ENCODE measurements around the gene ATP11A. TPM values are rescaled to one million over a fixed set of nuclear protein-coding genes. Genes with fewer than 3 reads are reported as not detected.
"Not testable (repeated sequence)": the region's sequence is repeated elsewhere in the genome, so short reads cannot be mapped to it uniquely, and the experiment has no call there.

ATP11A gene
- total and polyA plus RNA-seq, 9 donors: 11.9 to 26.7 (median 21.3) TPM

- Histone ChIP-seq H3K4me1 (ENCODE audit: control insufficient read depth, insufficient read depth, low read length) (peaks cover 31% of the 10 kb centered on the region), H3K36me3 (ENCODE audit: control insufficient read depth, insufficient read depth, low read length) (peaks cover 3% of the 10 kb centered on the region), H3K27ac (ENCODE audit: low read length) (no peak overlapping the region), H3K27me3 (ENCODE audit: control insufficient read depth, insufficient read depth, low read length) (no peaks in the 10 kb centered on the region), H3K9me3 (replicated peaks; ENCODE audit: control insufficient read depth, low read depth, low read length) (no peaks in the 10 kb centered on the region), H3K4me3 (ENCODE audit: low read length) (no peak overlapping the region)
- WGBS (ENCODE audit: insufficient coverage): 92% methylated on average over 21 of the region's 32 CpGs
- DNase-seq: no peak
Measured at GRCh38 chr13:112700291-112701060, 10.6 kb downstream of the ATP11A start.

- Histone ChIP-seq H3K36me3 (ENCODE audit: control insufficient read depth, insufficient read depth, low read length) (no peaks in the 10 kb centered on the region), H3K27ac (ENCODE audit: low read length) (peak overlapping the region; percentile 87), H3K4me3 (ENCODE audit: low read length) (no peak overlapping the region), H3K9me3 (replicated peaks; ENCODE audit: control insufficient read depth, low read depth, low read length) (no peaks in the 10 kb centered on the region), H3K27me3 (ENCODE audit: control insufficient read depth, insufficient read depth, low read length) (no peaks in the 10 kb centered on the region), H3K4me1 (ENCODE audit: control insufficient read depth, insufficient read depth, low read length) (peaks cover 31% of the 10 kb centered on the region)
- DNase-seq: peak; percentile 72
- WGBS (ENCODE audit: insufficient coverage): 53% methylated on average over 24 of the region's 32 CpGs
Measured at GRCh38 chr13:112702341-112702985, 12.6 kb downstream of the ATP11A start.

- Histone ChIP-seq H3K36me3 (ENCODE audit: control insufficient read depth, insufficient read depth, low read length) (no peaks in the 10 kb centered on the region), H3K27ac (ENCODE audit: low read length) (peak overlapping the region; percentile 87), H3K9me3 (replicated peaks; ENCODE audit: control insufficient read depth, low read depth, low read length) (no peaks in the 10 kb centered on the region), H3K27me3 (ENCODE audit: control insufficient read depth, insufficient read depth, low read length) (no peaks in the 10 kb centered on the region), H3K4me3 (ENCODE audit: low read length) (no peak overlapping the region), H3K4me1 (ENCODE audit: control insufficient read depth, insufficient read depth, low read length) (peaks cover 29% of the 10 kb centered on the region)
- peak; percentile 49 for DNase-seq
- WGBS (ENCODE audit: insufficient coverage): 60% methylated on average over 1 of the region's 6 CpGs
Measured at GRCh38 chr13:112702986-112703379, 13.1 kb downstream of the ATP11A start.

- 59% methylated on average over 18 of the region's 22 CpGs for WGBS (ENCODE audit: insufficient coverage)
Measured at GRCh38 chr13:112703449-112704284, 13.8 kb downstream of the ATP11A start.

GRCh38 chr13:112704308-112705145 is 14.7 kb downstream of the ATP11A start:
- peak overlapping the region; percentile 87 for H3K27ac ChIP-seq (ENCODE audit: low read length)
- WGBS (ENCODE audit: insufficient coverage): 68% methylated on average over 5 of the region's 17 CpGs

More at GRCh38 chr13:112703449-112704284, 13.8 kb downstream of the ATP11A start:
- Histone ChIP-seq H3K4me3 (ENCODE audit: low read length) (no peak overlapping the region), H3K27me3 (ENCODE audit: control insufficient read depth, insufficient read depth, low read length) (no peaks in the 10 kb centered on the region), H3K27ac (ENCODE audit: low read length) (peak overlapping the region; percentile 87), H3K9me3 (replicated peaks; ENCODE audit: control insufficient read depth, low read depth, low read length) (no peaks in the 10 kb centered on the region), H3K36me3 (ENCODE audit: control insufficient read depth, insufficient read depth, low read length) (no peaks in the 10 kb centered on the region), H3K4me1 (ENCODE audit: control insufficient read depth, insufficient read depth, low read length) (peaks cover 27% of the 10 kb centered on the region)
- DNase-seq: peak; percentile 89

GRCh38 chr13:112705286-112705685 is 15.4 kb downstream of the ATP11A start:
- Histone ChIP-seq H3K36me3 (ENCODE audit: control insufficient read depth, insufficient read depth, low read length) (no peaks in the 10 kb centered on the region), H3K27me3 (ENCODE audit: control insufficient read depth, insufficient read depth, low read length) (no peaks in the 10 kb centered on the region), H3K4me3 (ENCODE audit: low read length) (no peak overlapping the region), H3K4me1 (ENCODE audit: control insufficient read depth, insufficient read depth, low read length) (peaks cover 24% of the 10 kb centered on the region), H3K9me3 (replicated peaks; ENCODE audit: control insufficient read depth, low read depth, low read length) (no peaks in the 10 kb centered on the region), H3K27ac (ENCODE audit: low read length) (peak overlapping the region; percentile 87)
- WGBS (ENCODE audit: insufficient coverage): 85% methylated on average over 16 of the region's 17 CpGs
- DNase-seq: no peak

More at GRCh38 chr13:112704308-112705145, 14.7 kb downstream of the ATP11A start:
- peaks cover 24% of the 10 kb centered on the region for H3K4me1 ChIP-seq (ENCODE audit: control insufficient read depth, insufficient read depth, low read length)
- no peak overlapping the region for H3K4me3 ChIP-seq (ENCODE audit: low read length)
- no peak for DNase-seq
- H3K9me3 ChIP-seq (replicated peaks; ENCODE audit: control insufficient read depth, low read depth, low read length): no peaks in the 10 kb centered on the region
- no peaks in the 10 kb centered on the region for H3K27me3 ChIP-seq (ENCODE audit: control insufficient read depth, insufficient read depth, low read length)
- H3K36me3 ChIP-seq (ENCODE audit: control insufficient read depth, insufficient read depth, low read length): no peaks in the 10 kb centered on the region

- Histone ChIP-seq H3K27me3 (ENCODE audit: control insufficient read depth, insufficient read depth, low read length) (no peaks in the 10 kb centered on the region), H3K4me1 (ENCODE audit: control insufficient read depth, insufficient read depth, low read length) (peaks cover 33% of the 10 kb centered on the region), H3K9me3 (replicated peaks; ENCODE audit: control insufficient read depth, low read depth, low read length) (no peaks in the 10 kb centered on the region), H3K36me3 (ENCODE audit: control insufficient read depth, insufficient read depth, low read length) (no peaks in the 10 kb centered on the region), H3K4me3 (ENCODE audit: low read length) (no peak overlapping the region), H3K27ac (ENCODE audit: low read length) (no peak overlapping the region)
- no peak for DNase-seq
- 100% methylated on average over 1 of the region's 4 CpGs for WGBS (ENCODE audit: insufficient coverage)
Measured at GRCh38 chr13:112706171-112706570, 16.3 kb downstream of the ATP11A start.

GRCh38 chr13:112708560-112709240 is 18.9 kb downstream of the ATP11A start:
- H3K36me3 ChIP-seq (ENCODE audit: control insufficient read depth, insufficient read depth, low read length): no peaks in the 10 kb centered on the region
- H3K4me3 ChIP-seq (ENCODE audit: low read length): no peak overlapping the region
- WGBS (ENCODE audit: insufficient coverage): 51% methylated on average over 8 of the region's 11 CpGs
- H3K27me3 ChIP-seq (ENCODE audit: control insufficient read depth, insufficient read depth, low read length): no peaks in the 10 kb centered on the region
- no peak overlapping the region for H3K27ac ChIP-seq (ENCODE audit: low read length)
- H3K4me1 ChIP-seq (ENCODE audit: control insufficient read depth, insufficient read depth, low read length): peaks cover 34% of the 10 kb centered on the region
- no peak for DNase-seq
- H3K9me3 ChIP-seq (replicated peaks; ENCODE audit: control insufficient read depth, low read depth, low read length): no peaks in the 10 kb centered on the region

- DNase-seq; H3K4me3 ChIP-seq (ENCODE audit: low read length); H3K9me3 ChIP-seq (replicated peaks; ENCODE audit: control insufficient read depth, low read depth, low read length); H3K27ac ChIP-seq (ENCODE audit: low read length); H3K27me3 ChIP-seq (ENCODE audit: control insufficient read depth, insufficient read depth, low read length); H3K36me3 ChIP-seq (ENCODE audit: control insufficient read depth, insufficient read depth, low read length): not testable (repeated sequence)
- WGBS (ENCODE audit: insufficient coverage): 100% methylated on average over 1 of the region's 3 CpGs
- peaks cover 28% of the 10 kb centered on the region for H3K4me1 ChIP-seq (ENCODE audit: control insufficient read depth, insufficient read depth, low read length)
Measured at GRCh38 chr13:112709316-112709715, 19.5 kb downstream of the ATP11A start.
